ENCODE results near the gene TAB2. TPM values are rescaled to one million over a fixed set of nuclear protein-coding genes. Genes with fewer than 3 reads are reported as not detected.

Gene TAB2
- total and polyA plus RNA-seq, 4 experiments from 2014 or later: 27.0 to 116 (median 68.4) TPM

DNA sequence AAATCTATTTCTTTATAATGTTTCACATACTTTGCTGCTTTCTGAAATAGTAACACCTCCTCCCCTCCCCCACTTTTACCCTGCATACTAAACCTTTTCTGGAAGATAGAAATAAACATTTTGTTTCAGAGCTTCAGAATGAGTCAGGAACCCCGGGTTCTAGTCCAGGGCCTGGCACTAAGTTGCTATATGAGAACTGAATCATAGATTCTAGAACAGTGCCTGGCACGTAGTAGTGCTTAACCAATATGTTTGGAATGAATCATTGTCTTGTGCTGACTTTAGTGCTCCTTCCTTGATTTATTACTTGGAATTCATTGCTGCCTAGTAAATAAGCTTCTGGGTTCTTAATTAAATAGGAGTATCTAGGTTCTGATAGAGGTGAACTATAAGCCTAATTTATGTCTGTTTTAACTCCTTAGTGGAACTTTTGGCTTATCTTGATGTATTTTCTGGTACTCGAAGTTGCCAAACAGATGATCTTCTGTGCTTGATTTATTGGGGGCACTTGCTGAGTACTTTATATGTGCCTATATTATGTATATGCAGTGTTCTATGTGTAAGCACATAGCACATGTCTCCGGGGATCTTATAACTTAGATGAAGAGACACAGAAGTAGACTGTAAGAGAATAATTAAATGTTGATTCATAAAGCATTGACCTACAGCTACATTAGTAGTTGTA is 18.6 kb downstream of the TAB2 start:
- no peaks in the 10 kb centered on the region for H3K27me3 Mint-ChIP-seq
- intact Hi-C loops (cut with micrococcal nuclease): loop anchor here (2.0 kb wide), 2 partner anchors 13 to 19 kb away; no protein-coding TSS in a partner anchor
- Histone ChIP-seq H3K4me1 (ENCODE audit: insufficient read depth, low read length) (peaks cover 93% of the 10 kb centered on the region), H3K36me3 (ENCODE audit: insufficient read depth, low read length) (no peaks in the 10 kb centered on the region), H3K9me3 (ENCODE audit: control insufficient read depth in 1 of 2, low read length in 2 of 2) (no peaks in the 10 kb centered on the region), H3K4me3 (ENCODE audit: low read length in 2 of 2) (no peak overlapping the region), H3K27me3 (ENCODE audit: insufficient read depth, low read length) (no peaks in the 10 kb centered on the region), H3K27ac (ENCODE audit: low read depth, low read length) (peak overlapping the region; percentile 15)
- H3K4me3 Mint-ChIP-seq: peak overlapping the region; percentile 7 to 72 (median 63)
- POLR2A ChIA-PET (ENCODE audit: partially characterized antibody): interaction anchor here (0.7 kb wide), 1 partner anchor 207 kb away, joined by 3 read pairs; no protein-coding TSS in a partner anchor
- H3K27ac Mint-ChIP-seq: peak overlapping the region; percentile 26 to 64 (median 60)
- no peaks in the 10 kb centered on the region for H3K9me3 Mint-ChIP-seq
- H3K36me3 Mint-ChIP-seq: peaks cover 7 to 9% of the 10 kb centered on the region in 2 donors
- DNase-seq: no peak
- CTCF ChIA-PET (ENCODE audit: partially characterized antibody): interaction anchor here (0.9 kb wide), 1 partner anchor 309 kb away, joined by 3 read pairs; no protein-coding TSS in a partner anchor
- peaks cover 69 to 90% (median 77%) of the 10 kb centered on the region in 4 donors for H3K4me1 Mint-ChIP-seq

- intact Hi-C loops (cut with micrococcal nuclease): loop anchor here (2.0 kb wide), 2 partner anchors 14 to 18 kb away; no protein-coding TSS in a partner anchor
- H3K4me3 Mint-ChIP-seq: peak overlapping the region; percentile 1 to 72 (median 63)
- peaks cover 68 to 90% (median 77%) of the 10 kb centered on the region in 4 donors for H3K4me1 Mint-ChIP-seq
- H3K9me3 Mint-ChIP-seq: no peaks in the 10 kb centered on the region
- Histone ChIP-seq H3K36me3 (ENCODE audit: insufficient read depth, low read length) (no peaks in the 10 kb centered on the region), H3K27me3 (ENCODE audit: insufficient read depth, low read length) (no peaks in the 10 kb centered on the region), H3K9me3 (ENCODE audit: control insufficient read depth in 1 of 2, low read length in 2 of 2) (no peaks in the 10 kb centered on the region), H3K4me1 (ENCODE audit: insufficient read depth, low read length) (peaks cover 93% of the 10 kb centered on the region), H3K27ac (ENCODE audit: low read depth, low read length) (peak overlapping the region; percentile 15), H3K4me3 (ENCODE audit: low read length in 2 of 2) (no peak overlapping the region)
- peak overlapping the region in 5 of 7 donors; percentile 33 to 64 (median 60) for H3K27ac Mint-ChIP-seq
- POLR2A ChIA-PET (ENCODE audit: partially characterized antibody): interaction anchor here (0.6 to 1.5 kb wide), 2 partner anchors 12 to 87 kb away, joined by 3 to 5 read pairs; no protein-coding TSS in a partner anchor
- CTCF ChIA-PET (ENCODE audit: partially characterized antibody): interaction anchor here (0.9 kb wide), 1 partner anchor 309 kb away, joined by 3 read pairs; no protein-coding TSS in a partner anchor
- H3K27me3 Mint-ChIP-seq: no peaks in the 10 kb centered on the region
- no peak for DNase-seq
- H3K36me3 Mint-ChIP-seq: peaks cover 7 to 9% of the 10 kb centered on the region in 2 donors
These were observed 19.1 kb downstream of the TAB2 start for GRCh38 chr6:149336609-149336928.

GRCh38 chr6:149337320-149337719 is 19.8 kb downstream of the TAB2 start:
- Histone ChIP-seq H3K4me3 (ENCODE audit: low read length in 2 of 2) (no peak overlapping the region), H3K27me3 (ENCODE audit: insufficient read depth, low read length) (no peaks in the 10 kb centered on the region), H3K36me3 (ENCODE audit: insufficient read depth, low read length) (no peaks in the 10 kb centered on the region), H3K9me3 (ENCODE audit: control insufficient read depth in 1 of 2, low read length in 2 of 2) (no peaks in the 10 kb centered on the region), H3K4me1 (ENCODE audit: insufficient read depth, low read length) (peaks cover 93% of the 10 kb centered on the region), H3K27ac (ENCODE audit: low read depth, low read length) (peak overlapping the region; percentile 16)
- CTCF ChIA-PET (ENCODE audit: partially characterized antibody): interaction anchor here (0.6 to 0.9 kb wide), 3 partner anchors 13 to 310 kb away, joined by 3 to 4 read pairs (median 3); no protein-coding TSS in a partner anchor
- Mint-ChIP-seq H3K27ac (peak overlapping the region in 5 of 7 donors; percentile 18 to 48 (median 39)), H3K36me3 (peaks cover 7 to 10% of the 10 kb centered on the region in 2 donors), H3K9me3 (no peaks in the 10 kb centered on the region), H3K4me1 (peaks cover 67 to 90% (median 76%) of the 10 kb centered on the region in 4 donors), H3K27me3 (no peaks in the 10 kb centered on the region), H3K4me3 (peak overlapping the region in 6 of 8 donors; percentile 1 to 74 (median 50))
- POLR2A ChIA-PET (ENCODE audit: partially characterized antibody): interaction anchor here (0.6 to 2.0 kb wide), 8 partner anchors 13 to 158 kb away, joined by 3 to 10 read pairs (median 4); partner anchors contain the start of gene TAB2
- no peak for DNase-seq
- intact Hi-C loops (cut with micrococcal nuclease): loop anchor here (2.0 kb wide), 2 partner anchors 15 to 17 kb away; no protein-coding TSS in a partner anchor

DNA sequence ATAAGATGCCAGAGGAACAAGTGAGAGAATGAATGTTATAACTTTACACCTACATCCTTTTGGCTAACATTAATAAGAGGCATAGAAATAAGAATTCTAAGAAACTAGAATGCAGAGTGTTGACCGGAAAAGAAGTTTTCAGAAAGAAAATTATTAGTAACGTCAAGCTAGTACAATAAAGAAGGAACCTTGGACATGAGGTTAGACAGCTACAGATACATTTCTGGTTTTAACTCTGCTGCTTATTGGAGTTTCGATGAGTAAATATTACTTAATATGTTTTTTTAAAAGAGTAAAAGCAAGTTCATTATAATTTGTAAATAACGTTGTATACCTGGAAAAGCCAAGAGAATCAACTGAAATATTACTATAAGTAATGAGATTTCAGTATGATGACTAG is 22.7 kb downstream of the TAB2 start:
- peak overlapping the region in 3 of 7 donors; percentile 6 to 42 (median 20) for H3K27ac Mint-ChIP-seq
- DNase-seq: no peak

DNA sequence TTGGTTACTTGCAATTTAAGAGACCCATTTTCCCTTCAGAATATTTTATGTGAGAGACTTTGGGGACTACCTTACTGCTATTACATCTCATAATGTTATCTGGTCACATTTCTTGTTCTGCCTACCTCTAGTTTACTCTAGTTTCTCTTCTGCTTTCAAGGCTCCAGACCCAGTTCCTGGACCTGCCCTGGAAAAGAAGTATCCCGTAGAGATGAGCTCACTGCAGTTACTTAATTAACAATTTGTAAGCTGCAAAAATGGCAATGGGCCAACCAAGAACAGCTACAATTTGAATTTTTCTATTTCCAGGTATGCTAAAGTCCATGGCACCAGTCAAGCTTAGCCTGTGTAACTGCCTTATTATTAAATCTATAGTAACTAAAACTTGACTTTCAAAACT is 25.0 kb downstream of the TAB2 start:
- peak overlapping the region in 5 of 8 donors; percentile 6 to 62 (median 55) for H3K4me3 Mint-ChIP-seq
- CTCF ChIA-PET (ENCODE audit: partially characterized antibody): interaction anchor here (1.0 kb wide), 1 partner anchor 131 kb away, joined by 4 read pairs; no protein-coding TSS in a partner anchor
- peaks cover 23 to 34% of the 10 kb centered on the region in 2 donors for H3K36me3 Mint-ChIP-seq
- no peaks in the 10 kb centered on the region for H3K9me3 Mint-ChIP-seq
- peaks cover 58 to 87% (median 73%) of the 10 kb centered on the region in 4 donors for H3K4me1 Mint-ChIP-seq
- Histone ChIP-seq H3K4me3 (ENCODE audit: low read length in 2 of 2) (no peak overlapping the region), H3K9me3 (ENCODE audit: control insufficient read depth in 1 of 2, low read length in 2 of 2) (no peaks in the 10 kb centered on the region), H3K4me1 (ENCODE audit: insufficient read depth, low read length) (peaks cover 86% of the 10 kb centered on the region), H3K27me3 (ENCODE audit: insufficient read depth, low read length) (no peaks in the 10 kb centered on the region), H3K27ac (ENCODE audit: low read depth, low read length) (no peak overlapping the region), H3K36me3 (ENCODE audit: insufficient read depth, low read length) (no peaks in the 10 kb centered on the region)
- intact Hi-C loops (cut with micrococcal nuclease): no loop called here
- H3K27me3 Mint-ChIP-seq: no peaks in the 10 kb centered on the region
- POLR2A ChIA-PET (ENCODE audit: partially characterized antibody): interaction anchor here (0.7 to 1.3 kb wide), 2 partner anchors 18 to 210 kb away, joined by 3 to 4 read pairs; no protein-coding TSS in a partner anchor
- H3K27ac Mint-ChIP-seq: peak overlapping the region in 5 of 7 donors; percentile 13 to 78 (median 64)
- no peak for DNase-seq

More for the DNA sequence above, 22.7 kb downstream of the TAB2 start:
- peaks cover 63 to 89% (median 74%) of the 10 kb centered on the region in 4 donors for H3K4me1 Mint-ChIP-seq
- ChIA-PET POLR2A (ENCODE audit: partially characterized antibody) (no interaction called here), CTCF (ENCODE audit: partially characterized antibody) (interaction anchor here (1.0 kb wide), 1 partner anchor 15 kb away, joined by 3 read pairs; no protein-coding TSS in a partner anchor)
- Histone ChIP-seq H3K36me3 (ENCODE audit: insufficient read depth, low read length) (no peaks in the 10 kb centered on the region), H3K4me3 (ENCODE audit: low read length in 2 of 2) (no peak overlapping the region), H3K9me3 (ENCODE audit: control insufficient read depth in 1 of 2, low read length in 2 of 2) (no peaks in the 10 kb centered on the region), H3K27me3 (ENCODE audit: insufficient read depth, low read length) (no peaks in the 10 kb centered on the region), H3K4me1 (ENCODE audit: insufficient read depth, low read length) (peaks cover 94% of the 10 kb centered on the region), H3K27ac (ENCODE audit: low read depth, low read length) (no peak overlapping the region)
- H3K27me3 Mint-ChIP-seq: no peaks in the 10 kb centered on the region
- peaks cover 13 to 28% of the 10 kb centered on the region in 2 donors for H3K36me3 Mint-ChIP-seq
- intact Hi-C loops (cut with micrococcal nuclease): loop anchor here (1.0 kb wide), 1 partner anchor 9 kb away; no protein-coding TSS in a partner anchor
- no peaks in the 10 kb centered on the region for H3K9me3 Mint-ChIP-seq
- H3K4me3 Mint-ChIP-seq: peak overlapping the region in 6 of 8 donors; percentile 10 to 63 (median 28)

- intact Hi-C loops (cut with micrococcal nuclease): no loop called here
- H3K27ac Mint-ChIP-seq: peak overlapping the region in 2 of 7 donors; percentile 2 to 15
These were observed 26.0 kb downstream of the TAB2 start for GRCh38 chr6:149343501-149343900.

More at GRCh38 chr6:149343501-149343900, 26.0 kb downstream of the TAB2 start:
- no peak overlapping the region for H3K4me3 ChIP-seq (ENCODE audit: low read length in 2 of 2)
- Mint-ChIP-seq H3K4me3 (peak overlapping the region in 1 of 8 donors; percentile 12), H3K27me3 (no peaks in the 10 kb centered on the region), H3K4me1 (peaks cover 53 to 84% (median 71%) of the 10 kb centered on the region in 4 donors), H3K9me3 (no peaks in the 10 kb centered on the region), H3K36me3 (peaks cover 24 to 36% of the 10 kb centered on the region in 2 donors)
- H3K27ac ChIP-seq (ENCODE audit: low read depth, low read length): no peak overlapping the region
- no peak for DNase-seq
- H3K36me3 ChIP-seq (ENCODE audit: insufficient read depth, low read length): no peaks in the 10 kb centered on the region
- H3K9me3 ChIP-seq (ENCODE audit: control insufficient read depth in 1 of 2, low read length in 2 of 2): no peaks in the 10 kb centered on the region
- peaks cover 84% of the 10 kb centered on the region for H3K4me1 ChIP-seq (ENCODE audit: insufficient read depth, low read length)
- ChIA-PET CTCF (ENCODE audit: partially characterized antibody) (interaction anchor here (1.0 to 1.1 kb wide), 2 partner anchors 110 to 132 kb away, joined by 3 to 4 read pairs; no protein-coding TSS in a partner anchor), POLR2A (ENCODE audit: partially characterized antibody) (interaction anchor here (1.1 to 1.5 kb wide), 3 partner anchors 11 to 19 kb away, joined by 4 to 5 read pairs (median 4); no protein-coding TSS in a partner anchor)
- H3K27me3 ChIP-seq (ENCODE audit: insufficient read depth, low read length): no peaks in the 10 kb centered on the region
